Glomerular visceral epithelial cell (primary cell): ENCODE results near the gene PTBP3.

ENCODE experiments used
- DNase-seq: peaks from one replicate; pipeline ENCODE4 v3.0.0-alpha.2; 2016; ENCODE audit errors: extremely low spot score

The PTBP3 gene

DNA sequence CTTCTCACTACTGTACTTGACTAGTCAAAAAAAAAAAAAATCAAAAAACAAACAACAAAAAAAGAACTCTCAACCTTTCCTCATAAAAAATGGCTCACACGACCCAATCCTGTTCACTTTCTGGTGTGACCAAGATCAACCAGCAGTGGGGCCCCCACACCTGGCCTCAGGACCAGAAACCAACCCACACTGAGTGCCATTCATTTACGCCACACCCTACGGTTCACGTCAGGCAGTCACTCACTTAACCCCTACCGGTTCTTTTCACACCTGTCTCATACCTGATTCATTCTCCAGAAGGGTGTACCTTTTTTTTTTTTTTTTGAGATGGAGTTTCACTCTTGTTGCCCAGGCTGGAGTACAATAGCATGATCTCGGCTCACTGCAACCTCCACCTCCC, 164.1 kb downstream of the PTBP3 start:
- DNase-seq: no peak

DNA sequence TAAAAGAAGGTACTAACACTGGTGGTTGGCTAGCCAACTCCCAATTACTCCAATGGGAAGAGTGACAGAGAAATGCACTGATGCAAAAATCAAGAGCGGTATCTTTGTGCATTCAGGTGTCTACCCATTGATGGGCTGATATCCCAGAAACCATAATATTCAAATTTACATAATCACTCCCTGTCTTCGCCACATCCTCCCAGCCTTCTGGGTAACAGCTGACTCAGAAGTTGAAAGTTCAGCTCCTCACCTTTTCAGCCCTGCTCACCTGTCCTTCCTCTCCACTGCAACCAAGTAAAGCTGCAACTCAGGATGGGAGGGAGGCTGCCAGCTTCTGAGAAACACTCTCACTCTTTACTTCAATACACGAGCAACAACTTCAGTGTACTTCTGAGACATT, 165.2 kb downstream of the PTBP3 start:
- DNase-seq: no peak
